Frontal cortex (tissue), 4 donors: ENCODE data around the gene CNIH3. TPM values are rescaled to one million over a fixed set of nuclear protein-coding genes. Genes with fewer than 3 reads are reported as not detected.
"Not testable (repeated sequence)": the region's sequence is repeated elsewhere in the genome, so short reads cannot be mapped to it uniquely, and the experiment has no call there.

ENCODE experiments used
- DNase-seq, 2 donors: peaks; one replicate each; pipeline ENCODE4 v3.0.0; 2012; ENCODE audit warnings: low spot score in 2 of 2
- FAIRE-seq: peaks from 2 replicates; lab custom pipeline; 2012; peaks lifted over from hg19 to GRCh38; lab: Jason Lieb, UNC
- total RNA-seq: library from RNA; depleted of rRNA; stranded (reverse); fragments of >200 nt; gene quantifications from one replicate; pipeline ENCODE4 v1.2.3, GENCODE V29; 2014
- donor health status: control.
- donor health status: control.
- donor health status: control.

The CNIH3 gene
- total RNA-seq, 1 donor from 2014 or later = 44.0 TPM

DNA sequence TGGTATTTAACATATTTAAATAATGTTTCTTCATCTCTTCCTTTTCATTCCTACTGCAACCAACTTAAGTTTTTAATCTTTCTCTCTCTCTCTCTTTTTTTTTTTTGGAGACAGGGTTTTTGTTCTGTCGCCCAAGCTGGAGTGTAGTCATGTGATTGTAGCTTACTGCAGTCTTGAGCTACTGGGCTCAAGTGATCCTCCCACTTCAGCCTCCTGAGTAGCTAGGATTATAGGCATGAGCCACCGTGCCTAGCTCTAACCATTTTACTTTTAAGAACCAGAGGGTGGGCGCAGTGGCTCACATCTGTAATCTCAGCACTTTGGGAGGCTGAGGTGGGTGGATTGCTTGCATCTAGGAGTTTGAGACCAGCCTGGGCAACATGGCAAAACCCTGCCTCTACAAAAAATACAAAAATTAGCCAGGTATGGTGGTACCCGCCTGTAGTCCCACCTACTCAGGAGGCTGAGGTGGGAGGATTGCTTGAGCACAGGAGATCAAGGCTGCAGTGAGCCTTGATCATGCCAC, 95.2 kb downstream of the CNIH3 start:
- not testable (repeated sequence) for FAIRE-seq, DNase-seq

DNA sequence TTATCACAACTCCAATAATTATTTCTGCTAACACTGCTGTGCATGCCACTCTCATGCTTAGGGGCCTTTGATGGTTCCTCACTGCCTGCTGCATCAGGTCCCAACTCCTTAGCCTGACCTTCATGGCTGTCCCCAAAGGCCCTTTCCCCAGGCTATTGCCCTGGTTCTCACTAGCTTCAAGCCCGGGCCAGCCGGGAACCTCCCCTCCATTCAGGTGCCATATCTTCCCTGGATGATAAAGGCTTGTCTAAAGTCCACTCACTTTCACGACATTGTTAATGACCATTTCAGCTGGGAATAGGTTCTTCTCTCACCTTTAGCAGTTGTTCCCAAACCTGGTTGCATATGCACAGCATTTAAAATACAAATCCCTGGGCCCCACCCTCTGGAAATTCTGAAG, 95.8 kb downstream of the CNIH3 start:
- no peak for FAIRE-seq

DNA sequence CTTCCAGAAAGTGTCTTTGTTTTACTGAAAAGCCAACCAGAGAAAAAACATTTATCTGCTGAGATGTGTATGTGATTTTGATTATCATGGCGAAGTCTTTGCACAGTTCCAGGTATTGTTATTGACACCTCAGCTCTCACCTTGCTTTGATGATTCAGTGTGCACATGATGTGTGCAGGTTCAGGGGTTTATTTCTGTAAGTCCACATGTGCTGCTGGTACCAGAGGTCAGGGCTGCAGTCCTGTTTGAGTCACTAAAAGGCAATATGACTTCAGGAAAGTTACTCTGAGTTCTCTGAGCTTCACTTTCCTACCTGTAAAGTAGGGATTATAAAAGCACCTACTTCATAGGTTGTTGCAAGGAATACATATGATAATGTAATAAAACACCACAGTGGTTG, 97.1 kb downstream of the CNIH3 start:
- DNase-seq (no peak), FAIRE-seq (no peak)

More for the DNA sequence above, 95.8 kb downstream of the CNIH3 start:
- no peak for DNase-seq

DNA sequence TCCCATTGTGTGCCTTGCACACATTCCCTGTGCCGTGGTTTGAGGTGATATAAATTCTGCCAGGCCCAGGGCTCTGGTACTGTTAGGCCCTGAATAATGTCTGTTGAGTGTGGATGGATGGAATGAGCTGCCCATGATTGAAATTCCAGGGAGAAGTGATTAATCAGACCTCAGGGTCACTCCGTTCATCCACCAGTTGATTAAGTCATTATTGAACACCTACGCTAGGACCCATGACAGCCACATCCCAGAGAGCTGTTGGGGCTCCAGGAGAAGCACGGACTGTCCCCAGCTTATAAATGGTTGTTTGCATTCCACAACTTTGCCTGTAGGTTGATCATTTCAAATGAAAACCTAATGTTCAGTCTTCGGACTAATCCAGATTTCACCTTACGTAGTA, 98.4 kb downstream of the CNIH3 start:
- FAIRE-seq (no peak), DNase-seq (no peak)

DNA sequence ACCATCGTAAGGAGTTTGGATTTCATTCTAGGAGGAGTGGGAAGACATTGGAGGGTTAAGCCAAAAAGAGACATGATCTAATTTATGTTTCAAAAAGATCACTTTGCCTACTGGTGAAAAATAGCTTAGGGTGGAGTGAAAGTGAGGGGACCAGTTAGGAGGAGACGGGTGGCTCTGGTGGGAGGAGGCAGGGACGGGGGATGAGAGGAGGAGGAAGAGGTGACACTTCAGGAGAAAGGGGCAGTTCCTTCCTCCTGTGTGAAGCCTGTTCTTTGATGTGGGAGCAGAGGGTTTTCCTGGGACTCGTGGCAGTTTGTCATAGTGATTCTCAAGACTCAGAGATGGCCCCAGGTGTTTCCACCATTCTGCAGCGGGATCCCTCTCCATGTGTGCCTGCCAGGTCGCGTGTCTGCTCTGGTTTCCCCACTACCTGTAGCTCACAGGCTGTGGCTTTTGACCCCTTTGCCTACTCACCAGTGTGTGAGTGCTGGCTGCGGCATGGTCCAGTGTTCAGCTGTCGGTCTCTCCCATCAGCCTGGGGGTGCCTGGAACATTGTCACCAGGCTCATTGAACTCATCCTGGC, 102.4 kb downstream of the CNIH3 start:
- no peak for FAIRE-seq

DNA sequence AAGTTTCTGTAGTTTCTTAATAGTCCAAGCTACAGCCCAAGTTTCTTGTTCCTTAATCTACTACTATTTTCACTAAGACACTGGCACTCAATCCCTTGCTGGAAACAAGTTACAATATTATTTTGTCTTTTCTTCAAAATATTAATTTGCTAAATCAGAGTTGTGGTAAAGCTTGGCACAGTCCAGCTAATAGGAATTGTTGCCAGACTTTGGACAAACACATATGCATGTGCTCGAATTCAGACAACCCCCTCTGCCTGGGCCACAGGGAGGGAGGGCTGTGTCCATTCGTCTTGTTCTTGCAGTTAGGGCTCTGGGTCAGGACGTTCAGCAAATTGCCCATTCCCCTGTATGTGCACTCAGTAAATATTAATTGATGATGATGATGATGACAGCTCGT, 103.6 kb downstream of the CNIH3 start:
- DNase-seq = no peak
- FAIRE-seq = no peak

More for the DNA sequence above, 102.4 kb downstream of the CNIH3 start:
- DNase-seq = no peak

DNA sequence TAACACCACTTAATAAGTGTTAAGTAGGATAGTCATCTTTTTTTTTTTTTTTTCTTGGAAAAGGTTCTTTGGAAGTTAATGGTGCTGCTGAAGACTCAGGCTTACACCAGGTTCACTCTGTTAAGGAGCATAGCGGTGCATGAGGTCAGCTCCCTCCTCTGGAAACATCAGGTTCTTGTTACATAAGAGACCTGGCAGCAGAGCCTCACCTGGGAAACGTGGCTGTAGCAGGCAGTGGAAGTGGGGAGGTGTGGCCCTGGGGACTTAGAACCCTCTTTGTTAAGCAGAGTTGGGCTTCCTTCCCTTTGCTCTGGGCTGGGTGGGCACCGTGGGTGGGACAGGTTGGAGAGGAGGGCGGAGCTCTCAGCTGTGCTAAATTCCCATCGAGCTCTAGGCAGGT, 104.1 kb downstream of the CNIH3 start:
- no peak for FAIRE-seq
- DNase-seq = no peak

DNA sequence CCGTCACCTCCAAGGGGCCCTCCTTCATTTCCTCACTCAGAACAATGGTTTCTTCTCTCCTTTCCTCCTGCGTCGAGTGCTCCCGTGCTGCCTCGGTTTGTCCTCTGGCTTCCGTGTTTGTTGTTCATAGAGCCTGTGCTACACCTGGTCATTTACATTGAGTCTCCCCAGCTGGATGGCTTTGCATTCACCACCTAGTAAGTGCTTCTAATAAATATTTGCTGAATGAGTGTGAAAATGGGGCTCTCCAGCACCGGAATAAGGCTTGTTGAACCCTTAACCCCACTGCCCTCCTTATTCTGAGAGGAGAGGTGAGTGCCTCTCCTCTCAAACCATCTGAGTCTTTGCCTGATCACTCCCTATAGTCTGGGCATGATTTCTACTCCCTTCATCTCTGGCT, 104.9 kb downstream of the CNIH3 start:
- no peak for FAIRE-seq
- no peak for DNase-seq

DNA sequence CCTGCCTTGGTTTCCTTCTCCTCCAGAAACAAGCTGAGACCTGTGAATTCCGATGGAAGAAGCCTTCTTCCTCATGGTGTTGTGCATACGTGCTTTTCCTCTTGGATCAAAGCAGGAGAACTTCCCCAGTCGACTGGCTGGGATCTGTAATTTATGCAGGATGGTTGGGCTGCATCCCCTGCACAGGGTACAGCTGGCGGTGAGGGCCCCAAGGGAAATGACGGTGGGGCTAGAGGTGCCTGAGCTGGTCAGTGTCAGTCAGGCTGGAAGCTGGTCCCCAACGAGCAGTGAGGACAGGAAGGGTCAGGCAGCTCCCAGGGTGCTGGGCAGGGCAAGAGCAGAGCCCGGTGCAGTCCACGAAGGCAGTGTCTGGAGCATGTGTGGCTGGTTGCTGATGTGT, 106.7 kb downstream of the CNIH3 start:
- FAIRE-seq (no peak), DNase-seq (no peak)

DNA sequence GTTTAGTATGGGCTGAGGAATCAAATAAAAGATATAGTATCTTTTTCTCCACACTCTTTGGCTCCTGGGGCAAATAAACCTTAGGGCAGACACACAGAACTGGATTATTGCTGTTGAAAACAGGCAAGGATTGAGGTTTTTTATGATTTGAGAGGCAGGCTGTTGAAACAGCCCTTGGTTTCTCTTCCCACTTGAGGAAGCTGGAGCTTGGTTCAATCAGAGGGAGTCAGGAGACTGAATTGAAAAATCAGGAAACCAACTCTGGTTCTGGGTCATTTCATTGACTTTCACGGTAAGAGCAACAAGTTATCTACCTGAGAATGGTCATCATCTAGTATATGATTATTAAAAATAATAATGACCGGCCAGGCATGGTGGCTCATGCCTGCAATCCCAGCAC, 108.4 kb downstream of the CNIH3 start:
- FAIRE-seq = no peak
- no peak for DNase-seq

DNA sequence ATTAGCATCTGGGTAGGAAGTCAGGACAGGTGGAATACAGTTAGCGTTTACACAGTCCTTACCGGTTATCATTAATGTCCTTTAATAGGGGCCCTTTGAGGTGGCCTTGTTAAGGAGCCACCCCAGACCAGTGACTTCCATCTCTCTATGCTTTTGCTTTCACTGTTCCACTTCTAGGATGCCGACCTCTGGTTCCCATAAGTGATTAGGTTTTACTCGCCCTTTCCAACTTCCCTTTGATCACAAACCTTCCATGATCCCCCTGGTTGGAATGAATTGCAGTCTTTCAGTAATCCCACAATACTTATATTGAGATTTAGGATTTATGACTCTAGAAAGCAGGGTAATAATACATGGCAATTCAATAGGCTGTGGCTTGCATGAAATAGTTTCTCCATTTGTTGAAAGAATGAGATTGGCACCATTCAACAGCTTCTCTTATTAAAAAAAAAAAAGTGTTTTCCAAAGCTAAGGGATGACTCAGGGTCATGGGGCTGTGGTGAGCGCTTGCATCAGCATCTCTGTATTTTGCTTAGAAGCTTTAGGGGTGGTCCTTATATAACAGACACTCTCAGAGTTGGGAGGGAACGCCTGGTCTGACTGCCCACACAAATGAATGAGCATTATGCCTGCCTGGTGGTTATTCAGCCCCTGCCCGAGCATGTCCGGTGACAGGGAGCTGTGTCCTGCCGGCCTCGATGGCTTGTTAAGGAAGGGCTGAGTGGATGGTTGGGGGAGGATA, 110.5 kb downstream of the CNIH3 start:
- DNase-seq (no peak), FAIRE-seq (no peak)

DNA sequence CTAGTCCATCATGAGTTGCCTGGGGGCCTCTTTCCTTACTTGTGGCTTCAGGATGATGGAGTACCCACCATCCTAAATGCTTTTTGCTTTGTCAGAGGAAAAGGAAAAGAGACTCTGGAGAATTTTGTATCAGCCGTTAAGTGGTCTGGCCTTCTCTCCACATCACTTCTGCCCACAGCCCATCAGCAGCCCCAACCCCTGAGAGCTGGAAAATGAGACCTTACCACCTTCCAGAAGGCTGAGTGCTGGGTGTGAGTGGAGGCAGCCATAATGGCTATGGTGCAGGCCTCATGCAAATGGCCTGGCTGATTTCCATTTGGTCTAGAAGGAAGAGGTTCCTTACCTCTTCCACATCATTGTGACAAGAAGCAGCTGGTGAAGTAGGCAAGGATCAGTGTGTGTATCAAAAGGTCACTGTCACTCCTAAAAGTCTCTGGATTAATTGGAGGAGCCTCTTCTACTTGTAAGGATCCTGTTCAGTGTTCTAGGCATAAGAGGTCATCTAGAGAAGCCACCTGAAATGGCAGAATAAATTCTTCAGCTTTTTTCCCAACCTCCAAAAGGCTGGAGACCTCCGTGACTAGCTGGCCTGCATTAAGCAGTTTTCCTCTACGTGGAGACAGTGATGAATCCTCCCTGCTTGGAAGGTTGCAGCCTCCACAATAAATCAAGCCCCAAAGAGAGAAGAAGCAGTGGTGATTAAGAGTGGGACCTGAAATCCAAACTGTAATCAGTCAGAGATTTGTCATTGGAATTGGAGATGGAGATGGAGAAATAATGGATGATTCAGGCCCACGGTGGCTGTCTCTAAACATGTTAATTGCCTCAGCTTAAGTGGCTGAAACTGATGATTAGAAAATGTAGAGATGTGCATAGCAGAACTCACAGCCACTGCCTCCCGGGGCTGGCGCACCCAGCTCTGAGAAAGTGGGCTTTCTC, 111.5 kb downstream of the CNIH3 start:
- no peak for FAIRE-seq
- no peak for DNase-seq

DNA sequence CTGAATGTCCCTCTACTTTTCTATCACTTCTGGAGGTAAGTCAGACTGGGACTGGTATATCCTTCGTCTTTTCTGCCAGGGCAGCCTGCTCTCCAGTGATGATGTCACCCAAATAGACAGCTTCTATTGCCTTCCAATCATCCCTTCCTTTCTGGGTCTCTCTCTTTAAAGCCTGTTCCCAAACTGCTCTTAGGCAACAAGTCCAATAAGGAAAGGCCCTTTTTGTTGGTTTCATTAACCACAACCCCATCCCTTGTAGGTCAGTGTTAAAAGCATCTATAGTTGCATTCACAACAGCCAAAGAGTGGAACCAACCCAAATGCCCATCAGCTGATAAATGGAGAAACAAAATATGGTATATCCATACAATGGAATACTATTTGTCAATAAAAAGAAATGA, 114.4 kb downstream of the CNIH3 start:
- no peak for FAIRE-seq
- no peak for DNase-seq

DNA sequence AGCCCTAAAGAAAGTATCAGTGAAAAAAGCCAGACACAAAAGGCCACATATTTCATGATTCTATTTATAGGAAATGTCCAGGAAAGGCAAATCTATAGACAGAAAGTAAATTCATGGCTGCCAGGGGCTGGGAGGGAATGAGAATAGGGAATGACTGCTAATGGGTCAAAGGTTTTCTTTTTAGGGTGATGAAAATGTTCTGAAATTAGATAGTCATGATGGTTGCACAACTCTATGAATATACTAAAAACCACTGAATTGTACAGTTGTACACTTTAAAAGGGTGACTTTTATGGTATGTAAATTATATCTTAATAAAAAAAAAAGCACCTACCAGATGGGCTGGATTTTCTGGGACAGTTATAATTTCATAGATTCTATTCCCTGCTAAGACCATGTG, 114.8 kb downstream of the CNIH3 start:
- FAIRE-seq (no peak), DNase-seq (no peak)

DNA sequence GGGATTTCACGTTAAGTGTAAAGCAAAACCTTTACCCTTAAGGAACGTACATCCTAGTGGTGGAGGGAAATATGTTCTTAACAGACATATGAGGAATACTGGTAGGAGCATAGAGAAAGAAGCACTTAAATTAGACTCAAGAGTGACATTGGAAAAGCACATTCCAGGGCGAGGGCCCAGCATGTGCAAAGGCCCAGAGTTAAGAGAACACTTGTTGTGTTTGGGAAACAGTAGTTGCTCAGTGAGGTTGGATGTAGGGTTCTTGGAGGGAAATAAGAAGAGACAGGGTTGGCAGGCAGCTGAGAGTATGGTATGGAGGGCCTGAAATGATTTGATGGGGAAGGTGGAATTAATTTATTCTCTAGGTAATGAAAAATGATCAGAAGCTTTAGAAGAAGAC, 115.5 kb downstream of the CNIH3 start:
- no peak for DNase-seq
- FAIRE-seq = no peak

DNA sequence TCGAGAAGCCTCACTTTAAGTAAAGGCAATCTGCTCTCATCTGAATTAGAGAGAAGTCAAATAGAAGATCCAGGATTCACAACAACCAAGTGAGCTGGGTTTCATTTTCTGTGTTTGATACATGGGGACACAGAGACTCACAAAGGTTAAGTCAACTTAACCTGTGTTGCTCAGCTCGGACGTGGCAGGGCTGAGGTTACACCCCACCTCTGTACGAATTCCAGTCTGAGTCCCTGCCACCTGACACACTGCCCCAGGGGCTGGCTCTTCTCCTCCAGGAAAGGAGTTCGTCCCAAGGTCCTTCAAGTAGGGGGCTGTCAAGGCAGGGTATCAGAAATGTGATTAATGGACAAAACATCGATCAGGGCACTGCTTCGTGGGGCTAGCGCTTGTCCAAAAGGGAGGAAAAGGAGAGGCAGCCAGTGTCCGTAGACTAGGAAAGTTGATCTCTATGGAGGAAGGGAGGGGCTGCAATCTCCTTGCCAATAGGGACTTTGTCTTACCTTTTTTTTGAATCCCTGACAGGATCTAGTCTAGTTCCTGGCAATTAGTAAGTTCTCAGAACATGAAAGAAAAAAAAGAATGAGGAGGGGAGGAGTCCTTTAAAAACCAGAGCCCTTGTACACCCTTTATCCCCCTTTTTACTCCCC, 116.4 kb downstream of the CNIH3 start:
- FAIRE-seq (no peak), DNase-seq (no peak)

DNA sequence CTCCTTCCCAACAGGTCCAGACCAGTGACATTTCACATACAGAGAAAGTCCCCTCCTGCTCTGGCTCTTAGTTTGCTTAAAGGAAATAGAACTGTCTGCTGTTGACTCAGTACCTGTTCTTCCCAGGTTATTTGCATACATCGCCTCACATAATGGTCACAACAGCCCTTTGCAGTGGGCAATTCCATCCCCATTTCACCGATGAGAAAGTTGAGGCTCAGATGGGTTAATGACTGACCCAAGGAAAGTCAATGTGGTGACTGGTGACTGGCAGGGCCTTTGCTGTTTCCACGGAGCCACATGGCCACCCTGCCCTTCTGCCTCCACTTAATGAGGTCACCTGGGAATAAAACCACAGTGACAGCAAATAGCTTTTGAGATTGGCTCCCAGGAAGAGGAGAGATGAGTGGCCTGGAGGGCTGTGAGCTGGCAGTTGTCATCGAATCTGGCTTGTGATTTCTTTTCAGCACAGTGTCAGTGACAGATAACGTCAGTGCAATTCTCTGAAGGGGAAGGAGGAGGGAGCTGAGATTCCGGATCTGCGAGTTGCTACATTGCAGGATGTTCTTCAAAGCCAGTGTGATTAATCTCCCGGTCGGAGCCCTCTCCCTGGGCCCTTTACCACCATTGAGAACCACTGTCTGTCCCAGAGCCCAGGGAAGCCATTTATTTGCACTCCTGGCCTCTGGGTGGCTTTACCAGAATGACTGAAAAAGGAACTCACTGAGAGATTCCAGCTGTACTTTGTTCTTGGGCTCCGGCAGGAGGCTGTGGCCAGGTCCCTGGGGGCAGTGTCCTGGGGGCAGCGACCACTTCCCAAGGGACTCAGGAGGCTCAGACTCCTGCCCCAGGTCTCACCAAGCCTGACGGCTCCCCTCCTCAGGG, 117.2 kb downstream of the CNIH3 start:
- FAIRE-seq = no peak

DNA sequence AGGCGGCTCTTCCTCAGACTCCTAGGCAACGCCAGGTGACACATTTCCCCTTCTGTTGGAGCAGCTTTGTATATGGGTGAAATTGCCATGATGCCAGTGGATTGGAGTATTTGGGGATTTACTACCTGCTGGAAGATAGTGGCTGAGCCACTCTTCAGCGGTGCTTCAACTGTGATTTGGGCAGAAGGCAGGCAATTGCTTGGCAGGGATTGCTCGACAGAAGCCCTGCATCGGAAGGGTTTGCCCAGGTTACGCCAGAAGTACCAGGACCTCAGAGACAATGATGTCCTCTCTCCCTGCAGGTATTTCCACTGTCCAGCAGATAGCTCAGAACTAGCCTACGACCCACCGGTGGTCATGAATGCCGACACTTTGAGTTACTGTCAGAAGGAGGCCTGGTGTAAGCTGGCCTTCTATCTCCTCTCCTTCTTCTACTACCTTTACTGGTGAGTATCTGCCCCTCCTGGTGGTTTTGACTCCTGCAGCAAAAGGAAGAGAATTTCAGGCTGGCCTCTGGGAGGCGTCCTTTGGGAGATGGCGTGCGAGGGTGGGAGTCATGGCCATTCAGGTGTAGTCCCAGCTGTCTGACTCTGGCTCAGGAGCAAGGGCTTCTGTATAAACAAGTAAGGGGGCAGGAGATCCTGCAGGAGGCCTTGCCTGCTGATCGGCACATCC, 118.3 kb downstream of the CNIH3 start:
- no peak for FAIRE-seq
- no peak for DNase-seq

More for the DNA sequence above, 117.2 kb downstream of the CNIH3 start:
- DNase-seq = no peak

DNA sequence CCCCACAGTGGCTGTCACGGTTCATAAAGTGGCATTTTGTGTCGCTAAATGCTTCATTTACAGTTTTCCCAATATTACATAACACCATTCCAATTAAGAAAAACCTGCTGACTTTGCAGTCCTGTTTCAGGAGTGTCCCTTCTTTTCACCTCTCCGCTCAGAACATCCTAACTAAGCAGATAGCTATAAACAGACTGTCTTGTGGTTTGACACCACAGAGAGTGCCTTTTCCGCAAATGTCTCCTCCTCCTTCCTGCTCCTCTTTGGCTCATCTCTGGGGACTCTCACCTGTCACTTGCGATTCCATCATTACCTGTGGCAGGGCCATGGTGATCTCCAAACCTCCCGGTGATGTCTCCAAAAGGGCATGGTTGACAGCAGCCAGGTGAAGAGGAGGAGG, 119.0 kb downstream of the CNIH3 start:
- FAIRE-seq = no peak
- DNase-seq = no peak
